Measurements from ENCODE around the gene FAF2. TPM values are rescaled to one million over a fixed set of nuclear protein-coding genes. Genes with fewer than 3 reads are reported as not detected.

The FAF2 gene
- polyA plus RNA-seq, 4 donors: 6.8 to 48.9 (median 15.4) TPM

GRCh38 chr5:176521286-176521685, 73.1 kb downstream of the FAF2 start:
- WGBS, 3 donors: 84 to 85% (median 85%) methylated on average over 7 of the region's 7 CpGs
- Histone ChIP-seq H3K9me3 (ENCODE audit: control insufficient read depth in 2 of 2, insufficient read depth in 1 of 2, low read depth in 1 of 2, low read length in 1 of 2) (no peaks in the 10 kb centered on the region), H3K27ac (ENCODE audit: low read depth in 1 of 3, low read length in 2 of 3) (no peak overlapping the region), H3K4me3 (ENCODE audit: low read depth in 1 of 3, low read length in 3 of 3) (no peak overlapping the region), H3K4me1 (ENCODE audit: control insufficient read depth in 3 of 3, insufficient read depth in 2 of 3, low read depth in 1 of 3, low read length in 2 of 3) (no peaks in the 10 kb centered on the region), H3K36me3 (ENCODE audit: control insufficient read depth in 3 of 3, insufficient read depth in 2 of 3, low read depth in 1 of 3, low read length in 3 of 3) (peaks cover 0 to 4% (median 0%) of the 10 kb centered on the region in 3 donors), H3K27me3 (ENCODE audit: control insufficient read depth in 3 of 3, insufficient read depth in 3 of 3, low read length in 3 of 3) (no peaks in the 10 kb centered on the region)
- FAIRE-seq (no peak), DNase-seq (no peak)

- Histone ChIP-seq H3K9me3 (ENCODE audit: control insufficient read depth in 2 of 2, insufficient read depth in 1 of 2, low read depth in 1 of 2, low read length in 1 of 2) (no peaks in the 10 kb centered on the region), H3K27ac (ENCODE audit: low read depth in 1 of 3, low read length in 2 of 3) (no peak overlapping the region), H3K4me1 (ENCODE audit: control insufficient read depth in 3 of 3, insufficient read depth in 2 of 3, low read depth in 1 of 3, low read length in 2 of 3) (no peaks in the 10 kb centered on the region), H3K36me3 (ENCODE audit: control insufficient read depth in 3 of 3, insufficient read depth in 2 of 3, low read depth in 1 of 3, low read length in 3 of 3) (peaks cover 0 to 7% (median 0%) of the 10 kb centered on the region in 3 donors), H3K4me3 (ENCODE audit: low read depth in 1 of 3, low read length in 3 of 3) (no peak overlapping the region), H3K27me3 (ENCODE audit: control insufficient read depth in 3 of 3, insufficient read depth in 3 of 3, low read length in 3 of 3) (no peaks in the 10 kb centered on the region)
- no peak for DNase-seq
- FAIRE-seq: no peak
- WGBS, 3 donors: 78 to 85% (median 80%) methylated on average over 10 of the region's 10 CpGs
Measured at GRCh38 chr5:176521699-176522263, 73.6 kb downstream of the FAF2 start.

GRCh38 chr5:176524138-176524537, 76.0 kb downstream of the FAF2 start:
- FAIRE-seq (no peak), DNase-seq (no peak)
- no peaks in the 10 kb centered on the region for H3K9me3 ChIP-seq (ENCODE audit: control insufficient read depth in 2 of 2, insufficient read depth in 1 of 2, low read depth in 1 of 2, low read length in 1 of 2)
- H3K36me3 ChIP-seq (ENCODE audit: control insufficient read depth in 3 of 3, insufficient read depth in 2 of 3, low read depth in 1 of 3, low read length in 3 of 3): peaks cover 7 to 30% (median 16%) of the 10 kb centered on the region in 3 donors
- H3K27ac ChIP-seq (ENCODE audit: low read depth in 1 of 3, low read length in 2 of 3): no peak overlapping the region
- no peaks in the 10 kb centered on the region for H3K27me3 ChIP-seq (ENCODE audit: control insufficient read depth in 3 of 3, insufficient read depth in 3 of 3, low read length in 3 of 3)
- no peaks in the 10 kb centered on the region for H3K4me1 ChIP-seq (ENCODE audit: control insufficient read depth in 3 of 3, insufficient read depth in 2 of 3, low read depth in 1 of 3, low read length in 2 of 3)
- WGBS, 3 donors: 83 to 91% (median 88%) methylated on average over 6 of the region's 6 CpGs
- no peak overlapping the region for H3K4me3 ChIP-seq (ENCODE audit: low read depth in 1 of 3, low read length in 3 of 3)

GRCh38 chr5:176524987-176525386, 76.8 kb downstream of the FAF2 start:
- H3K9me3 ChIP-seq (ENCODE audit: control insufficient read depth in 2 of 2, insufficient read depth in 1 of 2, low read depth in 1 of 2, low read length in 1 of 2): no peaks in the 10 kb centered on the region
- H3K27me3 ChIP-seq (ENCODE audit: control insufficient read depth in 3 of 3, insufficient read depth in 3 of 3, low read length in 3 of 3): no peaks in the 10 kb centered on the region
- DNase-seq (no peak), FAIRE-seq (no peak)
- no peaks in the 10 kb centered on the region for H3K4me1 ChIP-seq (ENCODE audit: control insufficient read depth in 3 of 3, insufficient read depth in 2 of 3, low read depth in 1 of 3, low read length in 2 of 3)
- H3K4me3 ChIP-seq (ENCODE audit: low read depth in 1 of 3, low read length in 3 of 3): no peak overlapping the region
- H3K27ac ChIP-seq (ENCODE audit: low read depth in 1 of 3, low read length in 2 of 3): no peak overlapping the region
- WGBS, 3 donors: 87 to 91% (median 87%) methylated on average over 15 of the region's 15 CpGs
- H3K36me3 ChIP-seq (ENCODE audit: control insufficient read depth in 3 of 3, insufficient read depth in 2 of 3, low read depth in 1 of 3, low read length in 3 of 3): peaks cover 14 to 38% (median 23%) of the 10 kb centered on the region in 3 donors

GRCh38 chr5:176525677-176526076, 77.5 kb downstream of the FAF2 start:
- Histone ChIP-seq H3K4me3 (ENCODE audit: low read depth in 1 of 3, low read length in 3 of 3) (no peak overlapping the region), H3K27ac (ENCODE audit: low read depth in 1 of 3, low read length in 2 of 3) (no peak overlapping the region), H3K27me3 (ENCODE audit: control insufficient read depth in 3 of 3, insufficient read depth in 3 of 3, low read length in 3 of 3) (no peaks in the 10 kb centered on the region), H3K4me1 (ENCODE audit: control insufficient read depth in 3 of 3, insufficient read depth in 2 of 3, low read depth in 1 of 3, low read length in 2 of 3) (no peaks in the 10 kb centered on the region), H3K9me3 (ENCODE audit: control insufficient read depth in 2 of 2, insufficient read depth in 1 of 2, low read depth in 1 of 2, low read length in 1 of 2) (no peaks in the 10 kb centered on the region), H3K36me3 (ENCODE audit: control insufficient read depth in 3 of 3, insufficient read depth in 2 of 3, low read depth in 1 of 3, low read length in 3 of 3) (peaks cover 14 to 42% (median 27%) of the 10 kb centered on the region in 3 donors)
- no peak for FAIRE-seq
- no peak for DNase-seq
- 91 to 95% (median 95%) methylated on average over 9 of the region's 9 CpGs for WGBS, 3 donors

GRCh38 chr5:176526462-176526861, 78.3 kb downstream of the FAF2 start:
- DNase-seq: no peak

GRCh38 chr5:176527246-176528222, 79.3 kb downstream of the FAF2 start:
- H3K4me1 ChIP-seq (ENCODE audit: control insufficient read depth in 3 of 3, insufficient read depth in 2 of 3, low read depth in 1 of 3, low read length in 2 of 3): no peaks in the 10 kb centered on the region
- no peaks in the 10 kb centered on the region for H3K9me3 ChIP-seq (ENCODE audit: control insufficient read depth in 2 of 2, insufficient read depth in 1 of 2, low read depth in 1 of 2, low read length in 1 of 2)
- DNase-seq (no peak), FAIRE-seq (no peak)
- H3K4me3 ChIP-seq (ENCODE audit: low read depth in 1 of 3, low read length in 3 of 3): no peak overlapping the region
- H3K36me3 ChIP-seq (ENCODE audit: control insufficient read depth in 3 of 3, insufficient read depth in 2 of 3, low read depth in 1 of 3, low read length in 3 of 3): peaks cover 28 to 60% (median 38%) of the 10 kb centered on the region in 3 donors
- H3K27ac ChIP-seq (ENCODE audit: low read depth in 1 of 3, low read length in 2 of 3): no peak overlapping the region
- no peaks in the 10 kb centered on the region for H3K27me3 ChIP-seq (ENCODE audit: control insufficient read depth in 3 of 3, insufficient read depth in 3 of 3, low read length in 3 of 3)
- 84 to 86% (median 84%) methylated on average over 32 to 34 of the region's 34 CpGs for WGBS, 3 donors

More at GRCh38 chr5:176526462-176526861, 78.3 kb downstream of the FAF2 start:
- no peak overlapping the region for H3K4me3 ChIP-seq (ENCODE audit: low read depth in 1 of 3, low read length in 3 of 3)
- no peaks in the 10 kb centered on the region for H3K9me3 ChIP-seq (ENCODE audit: control insufficient read depth in 2 of 2, insufficient read depth in 1 of 2, low read depth in 1 of 2, low read length in 1 of 2)
- 90 to 94% (median 93%) methylated on average over 9 of the region's 9 CpGs for WGBS, 3 donors
- no peak overlapping the region for H3K27ac ChIP-seq (ENCODE audit: low read depth in 1 of 3, low read length in 2 of 3)
- FAIRE-seq: no peak
- H3K27me3 ChIP-seq (ENCODE audit: control insufficient read depth in 3 of 3, insufficient read depth in 3 of 3, low read length in 3 of 3): no peaks in the 10 kb centered on the region
- peaks cover 21 to 50% (median 32%) of the 10 kb centered on the region in 3 donors for H3K36me3 ChIP-seq (ENCODE audit: control insufficient read depth in 3 of 3, insufficient read depth in 2 of 3, low read depth in 1 of 3, low read length in 3 of 3)
- H3K4me1 ChIP-seq (ENCODE audit: control insufficient read depth in 3 of 3, insufficient read depth in 2 of 3, low read depth in 1 of 3, low read length in 2 of 3): no peaks in the 10 kb centered on the region

- FAIRE-seq (no peak), DNase-seq (no peak)
- H3K36me3 ChIP-seq (ENCODE audit: control insufficient read depth in 3 of 3, insufficient read depth in 2 of 3, low read depth in 1 of 3, low read length in 3 of 3): peaks cover 28 to 68% (median 38%) of the 10 kb centered on the region in 3 donors
- 79 to 85% (median 79%) methylated on average over 11 of the region's 11 CpGs for WGBS, 3 donors
- peaks cover 4 to 7% (median 4%) of the 10 kb centered on the region in 3 donors for H3K4me1 ChIP-seq (ENCODE audit: control insufficient read depth in 3 of 3, insufficient read depth in 2 of 3, low read depth in 1 of 3, low read length in 2 of 3)
- no peak overlapping the region for H3K4me3 ChIP-seq (ENCODE audit: low read depth in 1 of 3, low read length in 3 of 3)
- no peaks in the 10 kb centered on the region for H3K9me3 ChIP-seq (ENCODE audit: control insufficient read depth in 2 of 2, insufficient read depth in 1 of 2, low read depth in 1 of 2, low read length in 1 of 2)
- H3K27ac ChIP-seq (ENCODE audit: low read depth in 1 of 3, low read length in 2 of 3): no peak overlapping the region
- H3K27me3 ChIP-seq (ENCODE audit: control insufficient read depth in 3 of 3, insufficient read depth in 3 of 3, low read length in 3 of 3): no peaks in the 10 kb centered on the region
Measured at GRCh38 chr5:176528301-176528700, 80.1 kb downstream of the FAF2 start.

All from small intestine (tissue), 7 donors.